LNCaP clone FGC (cell line): ENCODE results near the gene NRXN3.

Experiments
- DNase-seq: peaks from one replicate; pipeline ENCODE4 v3.0.0-alpha.2; 2011; ENCODE audit warnings: low read depth
- H3K4me3 ChIP-seq: 2 replicates; pipeline ENCODE4 v1.5.1; 2011; ENCODE audit warnings: mild to moderate bottlenecking, low read depth, low read length, control low read depth
- CTCF ChIP-seq: IDR thresholded peaks from 2 replicates; pipeline ENCODE4 v1.5.1; 2012; ENCODE audit warnings: mild to moderate bottlenecking; ENCODE audit not compliant: control insufficient read depth, insufficient read depth; ENCODE audit errors: extremely low read depth

The NRXN3 gene

DNA sequence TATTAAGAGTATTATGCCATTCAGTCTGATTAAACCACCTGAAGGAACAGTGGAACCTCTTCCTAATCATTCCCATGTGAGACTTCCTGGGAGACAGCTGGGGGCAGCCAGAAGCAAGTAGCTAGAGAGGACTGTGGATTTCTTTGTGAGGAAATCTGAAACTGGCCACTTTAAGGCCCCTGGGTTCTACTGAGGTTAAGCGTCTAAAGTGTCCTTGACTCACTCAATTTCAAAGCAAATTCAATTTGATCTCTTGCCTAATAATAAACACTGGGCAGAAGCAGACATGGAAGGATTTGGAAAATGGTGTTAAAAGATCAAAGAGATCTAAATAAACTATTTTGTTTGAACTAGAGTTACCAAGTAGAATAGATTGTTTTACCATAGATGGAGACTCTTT, 909.9 kb downstream of the NRXN3 start:
- TF ChIP-seq CTCF = no peak

GRCh38 chr14:79082883-79083282, 912.7 kb downstream of the NRXN3 start:
- TF ChIP-seq CTCF = no peak
- H3K4me3 ChIP-seq = no peak overlapping the region
- no peak for DNase-seq

More for the DNA sequence above, 909.9 kb downstream of the NRXN3 start:
- no peak overlapping the region for H3K4me3 ChIP-seq
- DNase-seq = no peak

- no peak overlapping the region for H3K4me3 ChIP-seq
- no peak for TF ChIP-seq CTCF
- DNase-seq = no peak
These were observed 913.2 kb downstream of the NRXN3 start for GRCh38 chr14:79083356-79083755.

GRCh38 chr14:79084861-79085260, 914.7 kb downstream of the NRXN3 start:
- DNase-seq = no peak
- H3K4me3 ChIP-seq = no peak overlapping the region
- TF ChIP-seq CTCF = no peak

DNA sequence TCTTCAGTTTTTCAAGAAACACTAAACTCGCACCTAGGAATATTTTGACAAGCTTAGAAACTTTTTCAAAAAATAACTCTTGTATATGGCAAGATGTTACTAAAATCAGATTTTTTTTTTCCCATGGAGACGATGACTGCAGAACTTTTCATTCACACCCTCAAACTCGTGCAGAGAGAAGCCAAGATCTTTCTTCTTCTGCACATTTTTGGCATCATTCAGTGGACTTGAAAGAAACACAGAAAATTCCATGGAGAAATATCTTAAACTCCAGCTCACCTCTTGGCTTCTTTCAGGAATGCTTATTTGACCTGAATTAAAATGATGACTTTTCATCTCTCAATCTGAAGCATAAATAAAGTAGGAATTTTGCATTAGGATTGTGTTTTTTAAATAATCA, 919.4 kb downstream of the NRXN3 start:
- no peak overlapping the region for H3K4me3 ChIP-seq
- no peak for TF ChIP-seq CTCF
- no peak for DNase-seq

DNA sequence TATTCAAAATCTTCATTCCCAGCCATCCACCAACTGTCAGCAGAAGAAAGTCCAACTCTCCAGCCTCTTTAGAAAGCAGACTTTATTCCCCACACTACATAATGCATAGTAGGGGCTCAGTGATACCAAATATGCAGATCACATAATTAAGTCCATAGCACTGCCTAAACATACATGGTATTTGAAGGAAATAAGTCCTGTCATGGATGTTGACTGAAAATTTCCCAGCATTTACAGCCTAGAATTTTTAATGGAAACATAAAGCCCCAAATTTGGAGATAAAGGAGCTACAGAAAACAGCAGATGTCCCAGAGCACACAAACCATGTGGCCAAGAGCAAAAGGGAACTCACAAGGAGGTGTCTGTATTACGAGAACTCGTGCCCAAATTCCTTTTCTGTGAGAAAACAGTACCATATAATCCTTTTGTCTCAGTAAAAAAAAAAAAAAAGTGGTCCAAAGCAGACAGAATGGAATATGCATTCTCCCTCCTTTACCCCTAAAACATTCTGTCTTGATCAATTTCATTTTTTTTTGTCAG, 920.5 kb downstream of the NRXN3 start:
- no peak for DNase-seq
- no peak overlapping the region for H3K4me3 ChIP-seq
- TF ChIP-seq CTCF = no peak

- no peak for DNase-seq
- no peak overlapping the region for H3K4me3 ChIP-seq
- peak; percentile 11; the same call in 1 of the 2 replicates for TF ChIP-seq CTCF
These were observed 921.3 kb downstream of the NRXN3 start for GRCh38 chr14:79091381-79091963.
